ENCODE measurements around the gene RBMS1.
"Not testable (repeated sequence)": the region's sequence is repeated elsewhere in the genome, so short reads cannot be mapped to it uniquely, and the experiment has no call there.

The RBMS1 gene

GRCh38 chr2:160445673-160446072 lies 47.9 kb downstream of the RBMS1 start:
- DNase-seq (ENCODE audit: extremely low spot score) = no peak
- no peak for TF ChIP-seq CTCF (IDR thresholded peaks at IDR 0.05; ENCODE audit: control extremely low read depth, extremely low read depth, low read depth, missing control alignments)
- ChIA-PET CTCF (interaction anchor here (1.1 kb wide), 1 partner anchor 17 kb away, joined by 5 read pairs; no protein-coding TSS in a partner anchor), POLR2A (no interaction called here)

- no peak for DNase-seq (ENCODE audit: extremely low spot score)
- ChIA-PET POLR2A (no interaction called here), CTCF (no interaction called here)
- no peak for TF ChIP-seq CTCF (IDR thresholded peaks at IDR 0.05; ENCODE audit: control extremely low read depth, extremely low read depth, low read depth, missing control alignments)
Observed at GRCh38 chr2:160442603-160443002, 51.0 kb downstream of the RBMS1 start.

- TF ChIP-seq CTCF (IDR thresholded peaks at IDR 0.05; ENCODE audit: control extremely low read depth, extremely low read depth, low read depth, missing control alignments) = no peak
- DNase-seq (ENCODE audit: extremely low spot score) = no peak
- POLR2A ChIA-PET = no interaction called here
- CTCF ChIA-PET = no interaction called here
Observed at GRCh38 chr2:160440888-160441287, 52.7 kb downstream of the RBMS1 start.

GRCh38 chr2:160439038-160439437 lies 54.6 kb downstream of the RBMS1 start:
- POLR2A ChIA-PET; DNase-seq (ENCODE audit: extremely low spot score): not testable (repeated sequence)

GRCh38 chr2:160437273-160437672 lies 56.3 kb downstream of the RBMS1 start:
- ChIA-PET CTCF (interaction anchor here (0.8 kb wide), 1 partner anchor 9 kb away, joined by 5 read pairs; no protein-coding TSS in a partner anchor), POLR2A (no interaction called here)
- no peak for DNase-seq (ENCODE audit: extremely low spot score)
- no peak for TF ChIP-seq CTCF (IDR thresholded peaks at IDR 0.05; ENCODE audit: control extremely low read depth, extremely low read depth, low read depth, missing control alignments)

More at GRCh38 chr2:160439038-160439437, 54.6 kb downstream of the RBMS1 start:
- CTCF ChIA-PET = not testable (repeated sequence)

- ChIA-PET CTCF (interaction anchor here (0.9 to 1.7 kb wide), 2 partner anchors 12 to 15 kb away, joined by 3 read pairs; no protein-coding TSS in a partner anchor), POLR2A (no interaction called here)
- no peak for TF ChIP-seq CTCF (IDR thresholded peaks at IDR 0.05; ENCODE audit: control extremely low read depth, extremely low read depth, low read depth, missing control alignments)
- no peak for DNase-seq (ENCODE audit: extremely low spot score)
Observed at GRCh38 chr2:160434254-160434948, 59.2 kb downstream of the RBMS1 start.

- CTCF ChIA-PET = interaction anchor here (1.7 kb wide), 1 partner anchor 15 kb away, joined by 3 read pairs; no protein-coding TSS in a partner anchor
- DNase-seq (ENCODE audit: extremely low spot score) = no peak
- no peak for TF ChIP-seq CTCF (IDR thresholded peaks at IDR 0.05; ENCODE audit: control extremely low read depth, extremely low read depth, low read depth, missing control alignments)
- POLR2A ChIA-PET = no interaction called here
Observed at GRCh38 chr2:160433466-160434140, 60.0 kb downstream of the RBMS1 start.

Data from GM10248 (cell line).